CD8-positive, alpha-beta memory T cell (primary cell): ENCODE data around the gene TAOK1. TPM values are rescaled to one million over a fixed set of nuclear protein-coding genes. Genes with fewer than 3 reads are reported as not detected.
"Not testable (repeated sequence)": the region's sequence is repeated elsewhere in the genome, so short reads cannot be mapped to it uniquely, and the experiment has no call there.

Experiments
- CTCF ChIA-PET: fragments of 350-600 bp; sonication (Branson Sonifier 250); formaldehyde crosslinking; loops from one replicate; lab custom pipeline; 2021; ENCODE audit warnings: antibody characterized with exemption; lab: Charles Lee
- POLR2A ChIA-PET: fragments of 350-600 bp; sonication (Branson Sonifier 250); formaldehyde crosslinking; loops from one replicate; lab custom pipeline; 2021; ENCODE audit warnings: antibody characterized with exemption; lab: Charles Lee
- DNase-seq, 5 donors: peaks; one replicate each; pipeline versions ENCODE4 v3.0.0 to v3.0.0-alpha.2; 2020 to 2022; ENCODE audit warnings: mixed read lengths in 1 of 5
- H3K27ac ChIP-seq: one replicate; pipeline ENCODE4 v1.7.0; 2013; ENCODE audit warnings: low read depth, mild to moderate bottlenecking, low read length, moderate library complexity
- H3K27me3 ChIP-seq: 2 replicates; pipeline ENCODE4 v1.7.0; 2013; ENCODE audit warnings: low read length, mild to moderate bottlenecking; ENCODE audit not compliant: insufficient read depth, poor library complexity, severe bottlenecking
- H3K36me3 ChIP-seq: 2 replicates; pipeline ENCODE4 v1.7.0; 2013; ENCODE audit warnings: mild to moderate bottlenecking, low read length, moderate library complexity; ENCODE audit not compliant: insufficient read depth
- H3K4me1 ChIP-seq: 2 replicates; pipeline ENCODE4 v1.7.0; 2013; ENCODE audit warnings: mild to moderate bottlenecking, low read length, moderate library complexity; ENCODE audit not compliant: insufficient read depth
- H3K4me3 ChIP-seq: 2 replicates; pipeline ENCODE4 v1.7.0; 2013; ENCODE audit warnings: mild to moderate bottlenecking, low read length
- H3K9me3 ChIP-seq: 2 replicates; pipeline ENCODE4 v1.7.0; 2013; ENCODE audit warnings: mild to moderate bottlenecking, low read length
- H3K27ac Mint-ChIP-seq, 8 donors: one replicate each; pipeline ENCODE4 v1.8.0; 2020 to 2021; ENCODE audit warnings: mixed read lengths in 8 of 8, mild to moderate bottlenecking in 6 of 8, inconsistent platforms in 3 of 8, moderate library complexity in 3 of 8
- H3K27me3 Mint-ChIP-seq, 2 donors: one replicate each; pipeline ENCODE4 v1.8.0; 2020 to 2021; ENCODE audit warnings: mixed read lengths in 2 of 2, mild to moderate bottlenecking in 1 of 2, moderate library complexity in 1 of 2
- H3K36me3 Mint-ChIP-seq, 3 donors: one replicate each; pipeline ENCODE4 v1.8.0; 2020 to 2021; ENCODE audit warnings: mixed read lengths in 3 of 3, inconsistent platforms in 1 of 3, mild to moderate bottlenecking in 1 of 3
- H3K4me1 Mint-ChIP-seq, 3 donors: one replicate each; pipeline ENCODE4 v1.8.0; 2020 to 2021; ENCODE audit warnings: mixed read lengths in 3 of 3, inconsistent platforms in 1 of 3, mild to moderate bottlenecking in 1 of 3
- H3K4me3 Mint-ChIP-seq, 7 donors: one replicate each; pipeline ENCODE4 v1.8.0; 2020 to 2021; ENCODE audit warnings: mixed read lengths in 7 of 7, mild to moderate bottlenecking in 6 of 7, moderate library complexity in 4 of 7, inconsistent platforms in 2 of 7
- H3K9me3 Mint-ChIP-seq, 5 donors: one replicate each; pipeline ENCODE4 v1.8.0; 2020 to 2022; ENCODE audit warnings: mixed read lengths in 5 of 5, mild to moderate bottlenecking in 3 of 5, moderate library complexity in 2 of 5, inconsistent platforms in 1 of 5
- polyA plus RNA-seq: library from polyadenylated mRNA; unstranded; fragments of 300-500 nt; fragmentation: Illumina TruSeq; gene quantifications from one replicate; pipeline ENCODE4 v1.2.3, GENCODE V29; 2021
- total RNA-seq, 2 experiments: library from RNA; stranded (reverse); gene quantifications; one replicate each; pipeline ENCODE4 v1.2.3, GENCODE V29; 2021

Gene TAOK1
- total and polyA plus RNA-seq, 3 experiments from 2014 or later, result 3.8 to 42.1 (median 41.9) TPM

GRCh38 chr17:29449865-29450671, 59.9 kb downstream of the TAOK1 start:
- Histone ChIP-seq H3K4me1 (peaks cover 17% of the 10 kb centered on the region), H3K27ac (no peak overlapping the region), H3K36me3 (peaks cover 16% of the 10 kb centered on the region), H3K9me3 (no peaks in the 10 kb centered on the region), H3K4me3 (no peak overlapping the region), H3K27me3 (no peaks in the 10 kb centered on the region)
- H3K36me3 Mint-ChIP-seq, result peaks cover 9 to 36% (median 17%) of the 10 kb centered on the region in 3 donors
- DNase-seq, result no peak
- H3K27ac Mint-ChIP-seq, result peak overlapping the region in 5 of 8 donors; percentile 10 to 90 (median 69)
- H3K4me1 Mint-ChIP-seq, result peaks cover 36 to 51% (median 44%) of the 10 kb centered on the region in 3 donors
- H3K9me3 Mint-ChIP-seq, result no peaks in the 10 kb centered on the region
- ChIA-PET CTCF (no interaction called here), POLR2A (no interaction called here)
- H3K4me3 Mint-ChIP-seq, result no peak overlapping the region
- H3K27me3 Mint-ChIP-seq, result no peaks in the 10 kb centered on the region

- peak overlapping the region in 1 of 7 donors; percentile 18 for H3K4me3 Mint-ChIP-seq
- Histone ChIP-seq H3K4me1 (peaks cover 12% of the 10 kb centered on the region), H3K27ac (no peak overlapping the region), H3K27me3 (no peaks in the 10 kb centered on the region), H3K4me3 (no peak overlapping the region), H3K36me3 (peaks cover 16% of the 10 kb centered on the region), H3K9me3 (no peaks in the 10 kb centered on the region)
- no peak for DNase-seq
- POLR2A ChIA-PET, result no interaction called here
- H3K4me1 Mint-ChIP-seq, result peaks cover 31 to 48% (median 42%) of the 10 kb centered on the region in 3 donors
- H3K36me3 Mint-ChIP-seq, result peaks cover 9 to 46% (median 18%) of the 10 kb centered on the region in 3 donors
- H3K27ac Mint-ChIP-seq, result peak overlapping the region in 5 of 8 donors; percentile 23 to 81 (median 54)
- H3K27me3 Mint-ChIP-seq, result no peaks in the 10 kb centered on the region
- no peaks in the 10 kb centered on the region for H3K9me3 Mint-ChIP-seq
- CTCF ChIA-PET, result no interaction called here
Measured at GRCh38 chr17:29451121-29451742, 61.1 kb downstream of the TAOK1 start.

GRCh38 chr17:29458066-29458465, 67.9 kb downstream of the TAOK1 start:
- H3K27me3 ChIP-seq, result no peaks in the 10 kb centered on the region
- H3K36me3 Mint-ChIP-seq, result peaks cover 3 to 63% (median 12%) of the 10 kb centered on the region in 3 donors
- H3K27me3 Mint-ChIP-seq, result no peaks in the 10 kb centered on the region
- H3K4me3 Mint-ChIP-seq, result no peak overlapping the region
- H3K9me3 Mint-ChIP-seq, result no peaks in the 10 kb centered on the region
- POLR2A ChIA-PET, result no interaction called here
- no peaks in the 10 kb centered on the region for H3K9me3 ChIP-seq
- no peak overlapping the region for H3K4me3 ChIP-seq
- peaks cover 38 to 46% (median 43%) of the 10 kb centered on the region in 3 donors for H3K4me1 Mint-ChIP-seq
- no peak for DNase-seq
- no peak overlapping the region for H3K27ac ChIP-seq
- peak overlapping the region in 2 of 8 donors; percentile 57 to 74 for H3K27ac Mint-ChIP-seq
- H3K36me3 ChIP-seq, result peaks cover 9% of the 10 kb centered on the region
- CTCF ChIA-PET, result no interaction called here
- no peaks in the 10 kb centered on the region for H3K4me1 ChIP-seq

GRCh38 chr17:29461483-29462206, 71.5 kb downstream of the TAOK1 start:
- Mint-ChIP-seq H3K27ac (peak overlapping the region; percentile 15 to 84 (median 42)), H3K4me1 (peaks cover 31 to 34% (median 33%) of the 10 kb centered on the region in 3 donors), H3K4me3 (no peak overlapping the region), H3K9me3 (no peaks in the 10 kb centered on the region), H3K27me3 (no peaks in the 10 kb centered on the region), H3K36me3 (peaks cover 0 to 56% (median 9%) of the 10 kb centered on the region in 3 donors)
- Histone ChIP-seq H3K4me3 (no peak overlapping the region), H3K36me3 (no peaks in the 10 kb centered on the region), H3K27me3 (no peaks in the 10 kb centered on the region), H3K27ac (no peak overlapping the region), H3K4me1 (no peaks in the 10 kb centered on the region), H3K9me3 (no peaks in the 10 kb centered on the region)
- DNase-seq, result no peak
- POLR2A ChIA-PET, result no interaction called here
- CTCF ChIA-PET, result no interaction called here

GRCh38 chr17:29469276-29469675, 79.1 kb downstream of the TAOK1 start:
- peaks cover 5 to 9% (median 6%) of the 10 kb centered on the region in 3 donors for H3K4me1 Mint-ChIP-seq
- H3K27ac ChIP-seq, result no peak overlapping the region
- no peaks in the 10 kb centered on the region for H3K4me1 ChIP-seq
- no peaks in the 10 kb centered on the region for H3K27me3 ChIP-seq
- H3K36me3 ChIP-seq, result peaks cover 9% of the 10 kb centered on the region
- H3K27ac Mint-ChIP-seq, result no peak overlapping the region
- H3K4me3 Mint-ChIP-seq, result no peak overlapping the region
- H3K9me3 Mint-ChIP-seq, result no peaks in the 10 kb centered on the region
- H3K9me3 ChIP-seq, result no peaks in the 10 kb centered on the region
- CTCF ChIA-PET, result no interaction called here
- no peak for DNase-seq
- POLR2A ChIA-PET, result no interaction called here
- peaks cover 5 to 61% (median 7%) of the 10 kb centered on the region in 3 donors for H3K36me3 Mint-ChIP-seq
- no peak overlapping the region for H3K4me3 ChIP-seq
- no peaks in the 10 kb centered on the region for H3K27me3 Mint-ChIP-seq

GRCh38 chr17:29473437-29473836, 83.3 kb downstream of the TAOK1 start:
- H3K36me3 ChIP-seq, result peaks cover 13% of the 10 kb centered on the region
- CTCF ChIA-PET, H3K27me3 ChIP-seq, POLR2A ChIA-PET, H3K9me3 ChIP-seq, H3K4me1 ChIP-seq, H3K27me3 Mint-ChIP-seq, H3K4me3 ChIP-seq, H3K27ac ChIP-seq, H3K9me3 Mint-ChIP-seq, DNase-seq, H3K4me3 Mint-ChIP-seq: not testable (repeated sequence)
- Mint-ChIP-seq H3K4me1 (peaks cover 5 to 15% (median 8%) of the 10 kb centered on the region in 3 donors), H3K27ac (peak overlapping the region in 1 of 8 donors; percentile 27), H3K36me3 (peaks cover 7 to 53% (median 8%) of the 10 kb centered on the region in 3 donors)

- Histone ChIP-seq H3K36me3 (peaks cover 19% of the 10 kb centered on the region), H3K4me3 (no peak overlapping the region), H3K9me3 (no peaks in the 10 kb centered on the region), H3K27me3 (no peaks in the 10 kb centered on the region), H3K4me1 (no peaks in the 10 kb centered on the region), H3K27ac (no peak overlapping the region)
- Mint-ChIP-seq H3K27me3 (no peaks in the 10 kb centered on the region), H3K36me3 (peaks cover 7 to 56% (median 8%) of the 10 kb centered on the region in 3 donors), H3K4me3 (no peak overlapping the region), H3K27ac (peak overlapping the region in 4 of 8 donors; percentile 25 to 66 (median 52)), H3K9me3 (no peaks in the 10 kb centered on the region), H3K4me1 (peaks cover 5 to 15% (median 8%) of the 10 kb centered on the region in 3 donors)
- POLR2A ChIA-PET, result no interaction called here
- CTCF ChIA-PET, result no interaction called here
- no peak for DNase-seq
Measured at GRCh38 chr17:29474297-29474696, 84.1 kb downstream of the TAOK1 start.
